GM23248 (cell line): ENCODE data around the gene ZNF845. TPM values are rescaled to one million over a fixed set of nuclear protein-coding genes. Genes with fewer than 3 reads are reported as not detected.
"Not testable (repeated sequence)": the region's sequence is repeated elsewhere in the genome, so short reads cannot be mapped to it uniquely, and the experiment has no call there.

ENCODE experiments used
- DNase-seq: peaks from one replicate; pipeline ENCODE4 v3.0.0-alpha.2; 2015
- H2AFZ ChIP-seq: fragments of 200-600 bp; sonication (generic); 2 replicates; pipeline ENCODE4 v1.6.1; 2016; ENCODE audit warnings: antibody characterized with exemption
- H3F3A ChIP-seq: fragments of 200-600 bp; sonication (generic); 2 replicates; pipeline ENCODE4 v1.6.1; 2016; ENCODE audit warnings: mild to moderate bottlenecking, antibody characterized with exemption, mixed run types; ENCODE audit not compliant: insufficient read depth
- H3K27ac ChIP-seq: fragments of 200-600 bp; sonication (generic); 2 replicates; pipeline ENCODE4 v1.5.1; 2016; ENCODE audit warnings: mild to moderate bottlenecking
- H3K27me3 ChIP-seq: fragments of 200-600 bp; sonication (generic); replicated peaks from 2 replicates; pipeline ENCODE4 v1.6.1; 2016; ENCODE audit warnings: mild to moderate bottlenecking; ENCODE audit not compliant: insufficient read depth
- H3K36me3 ChIP-seq: fragments of 200-600 bp; sonication (generic); 2 replicates; pipeline ENCODE4 v1.6.1; 2016; ENCODE audit warnings: low read depth, mild to moderate bottlenecking
- H3K4me1 ChIP-seq: fragments of 200-600 bp; sonication (generic); 2 replicates; pipeline ENCODE4 v1.6.1; 2016; ENCODE audit warnings: mild to moderate bottlenecking; ENCODE audit not compliant: insufficient read depth
- H3K4me2 ChIP-seq: fragments of 200-600 bp; sonication (generic); one replicate; pipeline ENCODE4 v1.6.1; 2016; ENCODE audit warnings: mild to moderate bottlenecking; ENCODE audit not compliant: unreplicated experiment
- H3K4me3 ChIP-seq: fragments of 200-600 bp; sonication (generic); 2 replicates; pipeline ENCODE4 v1.5.1; 2016; ENCODE audit warnings: mild to moderate bottlenecking
- H3K79me2 ChIP-seq: fragments of 200-600 bp; sonication (generic); 2 replicates; pipeline ENCODE4 v1.6.1; 2016; ENCODE audit warnings: mild to moderate bottlenecking; ENCODE audit not compliant: insufficient read depth
- H3K9ac ChIP-seq: fragments of 200-600 bp; sonication (generic); 2 replicates; pipeline ENCODE4 v1.6.1; 2016; ENCODE audit warnings: mild to moderate bottlenecking
- H3K9me2 ChIP-seq: fragments of 200-600 bp; sonication (generic); 2 replicates; pipeline ENCODE4 v1.6.1; 2016; ENCODE audit warnings: mixed run types, mild to moderate bottlenecking, moderate library complexity; ENCODE audit not compliant: insufficient read depth
- H3K9me3 ChIP-seq: fragments of 200-600 bp; sonication (generic); one replicate; pipeline ENCODE4 v1.6.1; 2017; ENCODE audit warnings: low read depth
- H4K20me1 ChIP-seq: fragments of 200-600 bp; sonication (generic); 2 replicates; pipeline ENCODE4 v1.6.0; 2016; ENCODE audit not compliant: insufficient read depth
- EZH2 ChIP-seq: fragments of 200-600 bp; sonication (generic); IDR thresholded peaks from 2 replicates; pipeline ENCODE4 v1.6.1; 2018; ENCODE audit warnings: antibody characterized with exemption, mild to moderate bottlenecking; ENCODE audit not compliant: insufficient read depth, poor library complexity, severe bottlenecking
- EZH2phosphoT487 ChIP-seq: fragments of 200-600 bp; sonication (generic); IDR thresholded peaks from 2 replicates; pipeline ENCODE4 v1.6.1; 2018; ENCODE audit warnings: antibody characterized with exemption, moderate library complexity, mild to moderate bottlenecking, low read depth; ENCODE audit not compliant: insufficient read depth
- WGBS, 2 experiments: methylation state at CpG; one replicate each; pipeline ENCODE4 v1.1.6; 2015 to 2017; ENCODE audit warnings: low lambda C conversion rate in 2 of 2, low coverage in 1 of 2; ENCODE audit errors: missing lambda C conversion rate in 2 of 2; 5-methylcytosine and 5-hydroxymethylcytosine counted together
- in situ Hi-C: fragments of 300-500 bp; cut with MboI; formaldehyde crosslinking; loops from 2 replicates; pipeline ENCODE4 v1.15.0; 2020
- polyA plus RNA-seq: library from polyadenylated mRNA; unstranded; fragments of >200 nt; fragmentation: Nextera tagmentation; extraction: Ambion mirVana; gene quantifications from 2 replicates; pipeline ENCODE4 v1.2.1, GENCODE V29; 2016
- total RNA-seq: library from RNA; depleted of rRNA; stranded (reverse); fragments of >200 nt; shearing (Covaris generic); gene quantifications from 2 replicates; pipeline ENCODE4 v1.2.3, GENCODE V29; 2014; rRNA removed

Gene ZNF845
- total and polyA plus RNA-seq, 2 experiments from 2014 or later, result 3.1 to 5.2 TPM

DNA sequence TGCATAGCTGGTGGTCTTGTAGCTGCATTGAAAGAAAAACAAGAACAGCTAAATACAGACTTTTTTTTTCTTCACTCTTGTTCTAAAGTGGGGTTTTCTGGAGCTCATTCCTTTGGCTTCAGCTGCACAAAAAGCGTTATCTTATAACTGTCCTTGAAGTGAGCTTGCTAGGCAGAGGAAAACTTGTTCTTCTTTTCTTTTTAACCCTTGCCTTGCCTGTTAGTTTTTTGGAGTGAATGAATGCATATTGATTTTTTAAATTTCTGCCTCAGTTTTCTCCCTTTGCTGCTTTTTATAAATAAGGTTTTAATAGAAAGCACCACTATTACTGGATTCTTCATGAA is 62.9 kb downstream of the ZNF845 start:
- peak overlapping the region; percentile 98 for H3K4me2 ChIP-seq
- H3K27me3 ChIP-seq, result no peaks in the 10 kb centered on the region
- TF ChIP-seq EZH2 (no peak), EZH2phosphoT487 (no peak)
- 15 to 16% methylated on average over 1 of the region's 1 CpG for WGBS, 2 experiments
- no peaks in the 10 kb centered on the region for H3K9me2 ChIP-seq
- peaks cover 13% of the 10 kb centered on the region for H3F3A ChIP-seq
- peak overlapping the region; percentile 88 for H3K4me3 ChIP-seq
- peaks cover 26% of the 10 kb centered on the region for H3K79me2 ChIP-seq
- H3K9me3 ChIP-seq, result no peaks in the 10 kb centered on the region
- H3K27ac ChIP-seq, result no peak overlapping the region
- H3K4me1 ChIP-seq, result peaks cover 18% of the 10 kb centered on the region; the same call in 1 of the 2 replicates
- H3K36me3 ChIP-seq, result peaks cover 13% of the 10 kb centered on the region; the same call in 1 of the 2 replicates
- H2AFZ ChIP-seq, result peak overlapping the region; percentile 93; the same call in 1 of the 2 replicates
- H3K9ac ChIP-seq, result peak overlapping the region; percentile 82
- DNase-seq, result peak; percentile 1
- in situ Hi-C loops, result no loop called here
- no peaks in the 10 kb centered on the region for H4K20me1 ChIP-seq

DNA sequence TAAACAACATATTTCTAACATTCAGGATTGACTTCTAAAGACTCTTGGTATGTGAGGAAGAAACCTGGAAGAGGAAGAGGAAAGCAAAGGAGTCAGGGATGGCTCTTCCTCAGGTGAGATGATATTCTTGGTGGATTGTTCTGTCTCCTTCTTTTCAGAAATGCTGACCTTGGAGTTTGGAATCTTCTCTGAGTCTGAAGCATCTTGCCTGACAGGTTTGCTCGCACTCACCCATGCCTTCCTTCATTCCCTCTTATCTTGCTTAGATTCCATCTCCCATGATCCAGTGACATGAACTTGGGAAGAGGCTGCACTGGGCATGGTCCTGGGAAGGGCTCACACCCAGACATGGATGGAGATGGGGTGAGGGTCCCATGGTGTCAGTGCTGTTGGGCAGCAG is 64.4 kb downstream of the ZNF845 start:
- DNase-seq, H2AFZ ChIP-seq, H3K27ac ChIP-seq, H3K9me2 ChIP-seq, in situ Hi-C loops, H4K20me1 ChIP-seq, H3K9ac ChIP-seq, H3K4me2 ChIP-seq, H3K4me3 ChIP-seq, H3K27me3 ChIP-seq, H3K9me3 ChIP-seq: not testable (repeated sequence)
- peaks cover 18% of the 10 kb centered on the region; the same call in 1 of the 2 replicates for H3K4me1 ChIP-seq
- H3K36me3 ChIP-seq, result peaks cover 20% of the 10 kb centered on the region
- peaks cover 26% of the 10 kb centered on the region for H3K79me2 ChIP-seq
- 69 to 72% methylated on average over 1 of the region's 1 CpG for WGBS, 2 experiments
- H3F3A ChIP-seq, result peaks cover 13% of the 10 kb centered on the region

Other genes starting within 250 kb of the ZNF845 start
- gene ZNF160, start 230.3 kb upstream of the ZNF845 start, total RNA-seq, result 20.2 and 23.0 TPM in 2 replicates
- gene ZNF160, start 230.3 kb upstream of the ZNF845 start, polyA plus RNA-seq, result 18.2 and 20.6 TPM in 2 replicates
- 9.4 and 18.7 TPM in 2 replicates for gene ZNF415, start 200.8 kb upstream of the ZNF845 start, total RNA-seq
- 7.9 and 8.9 TPM in 2 replicates for gene ZNF415, start 200.8 kb upstream of the ZNF845 start, polyA plus RNA-seq
- gene ZNF347, start 174.7 kb upstream of the ZNF845 start, total RNA-seq, result 4.6 and 7.3 TPM in 2 replicates
- gene ZNF347, start 174.7 kb upstream of the ZNF845 start, polyA plus RNA-seq, result 2.7 and 3.2 TPM in 2 replicates
- gene ZNF665, start 140.4 kb upstream of the ZNF845 start, total RNA-seq, result 3.8 and 3.9 TPM in 2 replicates
- 2.4 and 2.8 TPM in 2 replicates for gene ZNF665, start 140.4 kb upstream of the ZNF845 start, polyA plus RNA-seq
- gene ZNF677, start 78.9 kb upstream of the ZNF845 start, total RNA-seq, result 15.9 and 18.8 TPM in 2 replicates
- 19.5 and 21.2 TPM in 2 replicates for gene ZNF677, start 78.9 kb upstream of the ZNF845 start, polyA plus RNA-seq
- not detected in 2 replicates for gene VN1R2, start 75.5 kb upstream of the ZNF845 start, total RNA-seq
- not detected in 2 replicates for gene VN1R2, start 75.5 kb upstream of the ZNF845 start, polyA plus RNA-seq
- not detected in 2 replicates for gene VN1R4, start 66.0 kb upstream of the ZNF845 start, total RNA-seq
- not detected in 2 replicates for gene VN1R4, start 66.0 kb upstream of the ZNF845 start, polyA plus RNA-seq
- gene ZNF525, start 32.0 kb downstream of the ZNF845 start, total RNA-seq, result 3.6 and 7.6 TPM in 2 replicates
- 1.9 and 2.0 TPM in 2 replicates for gene ZNF525, start 32.0 kb downstream of the ZNF845 start, polyA plus RNA-seq
- gene ZNF765, start 61.4 kb downstream of the ZNF845 start, total RNA-seq, result 6.3 and 6.4 TPM in 2 replicates
- gene ZNF765, start 61.4 kb downstream of the ZNF845 start, polyA plus RNA-seq, result 4.6 and 5.5 TPM in 2 replicates
- 12.2 and 19.0 TPM in 2 replicates for gene ZNF761, start 98.2 kb downstream of the ZNF845 start, total RNA-seq
- gene ZNF761, start 98.2 kb downstream of the ZNF845 start, polyA plus RNA-seq, result 5.7 and 6.5 TPM in 2 replicates
- gene ZNF813, start 134.0 kb downstream of the ZNF845 start, total RNA-seq, result 2.0 and 2.7 TPM in 2 replicates
- 1.0 and 1.4 TPM in 2 replicates for gene ZNF813, start 134.0 kb downstream of the ZNF845 start, polyA plus RNA-seq
- 12.0 and 13.9 TPM in 2 replicates for gene ZNF331, start 204.4 kb downstream of the ZNF845 start, total RNA-seq
- gene ZNF331, start 204.4 kb downstream of the ZNF845 start, polyA plus RNA-seq, result 15.7 and 17.0 TPM in 2 replicates